ENCODE data around the gene ZNF805. TPM values are rescaled to one million over a fixed set of nuclear protein-coding genes. Genes with fewer than 3 reads are reported as not detected.

The ZNF805 gene
- total RNA-seq, 1 experiment from 2014 or later, result 9.2 TPM

DNA sequence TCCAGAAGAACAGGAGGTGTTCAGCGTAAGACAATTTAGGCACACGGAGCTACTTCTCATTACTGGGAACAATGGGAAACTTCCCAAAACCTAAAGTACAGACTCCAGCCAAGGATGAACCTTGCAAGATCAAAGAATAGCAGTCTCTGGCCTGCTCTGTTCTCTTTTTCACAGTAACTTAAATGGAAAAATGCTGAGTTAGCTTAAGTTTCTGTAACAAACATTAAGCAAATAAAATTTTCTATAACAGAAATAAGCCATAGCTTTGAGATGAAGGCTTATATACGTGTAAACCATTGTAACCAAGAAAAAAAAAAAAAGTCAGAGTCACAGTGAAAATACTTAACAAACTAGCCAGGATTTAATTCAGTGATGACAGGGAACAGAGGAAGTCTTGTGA, 21.6 kb downstream of the ZNF805 start:
- no peaks in the 10 kb centered on the region for H4K20me1 ChIP-seq (ENCODE audit: insufficient read depth)
- 0 out of 2 replicates have a peak, but pooled peaks cover 5% of the 10 kb centered on the region for H3K79me2 ChIP-seq (ENCODE audit: insufficient read depth, low read length)
- H3K9ac ChIP-seq (ENCODE audit: low read length), result no peak overlapping the region
- no peaks in the 10 kb centered on the region for H3K9me2 ChIP-seq (ENCODE audit: insufficient read depth)
- POLR2A ChIA-PET, result interaction anchor here (1.6 kb wide), 1 partner anchor 14 kb away, joined by 4 read pairs; no protein-coding TSS in a partner anchor
- RAD21 ChIA-PET (ENCODE audit: low non-redundant PET in 1 of 2, low total read pairs in 2 of 2, uncharacterized antibody in 2 of 2, unreplicated experiment in 2 of 2), result no interaction called here
- no peak overlapping the region for H3K4me2 ChIP-seq (ENCODE audit: low read length)
- H3K4me3 ChIP-seq (replicated peaks in 1 of 2; ENCODE audit: low read depth in 1 of 2, low read length in 2 of 2), result no peak overlapping the region
- ATAC-seq (no peak), DNase-seq (ENCODE audit: low read depth, low spot score) (no peak)
- no peak overlapping the region for H3K27ac ChIP-seq (ENCODE audit: low read depth, low read length)
- H2AFZ ChIP-seq (ENCODE audit: low read depth, low read length, poor library complexity, severe bottlenecking), result no peak overlapping the region
- no peaks in the 10 kb centered on the region for H3K36me3 ChIP-seq (ENCODE audit: control insufficient read depth in 1 of 2, insufficient read depth in 2 of 2, low read length in 2 of 2)
- H3K27me3 ChIP-seq (ENCODE audit: insufficient read depth, low read length), result no peaks in the 10 kb centered on the region
- no peaks in the 10 kb centered on the region for H3K9me3 ChIP-seq (ENCODE audit: control insufficient read depth in 1 of 2, insufficient read depth in 1 of 2, low read depth in 1 of 2, low read length in 2 of 2)
- TF ChIP-seq FOSL1 (IDR thresholded peaks at IDR 0.05; ENCODE audit: low read depth), result no peak
- TF ChIP-seq REST (IDR thresholded peaks at IDR 0.05; ENCODE audit: low read depth), result no peak
- TF ChIP-seq ZFX (IDR thresholded peaks at IDR 0.05), result no peak
- no peak for TF ChIP-seq RAD21 (IDR thresholded peaks at IDR 0.05; ENCODE audit: low read depth)
- TF ChIP-seq EZH2 (IDR thresholded peaks at IDR 0.05), result no peak
- TF ChIP-seq YY1 (IDR thresholded peaks at IDR 0.05; ENCODE audit: extremely low read depth, insufficient replicate concordance, low read depth, low read length), result no peak
- TF ChIP-seq EZH2phosphoT487 (IDR thresholded peaks at IDR 0.05; ENCODE audit: borderline replicate concordance), result no peak
- TF ChIP-seq POLR2A (IDR thresholded peaks at IDR 0.05; ENCODE audit: borderline replicate concordance, extremely low read depth, insufficient read depth, insufficient read length), result no peak
- no peak for TF ChIP-seq POLR2AphosphoS5 (IDR thresholded peaks at IDR 0.05; ENCODE audit: low read depth, low read length)
- TF ChIP-seq ZNF274 (IDR thresholded peaks at IDR 0.05; ENCODE audit: low read depth, low read length), result no peak
- TF ChIP-seq, protein P1, sequence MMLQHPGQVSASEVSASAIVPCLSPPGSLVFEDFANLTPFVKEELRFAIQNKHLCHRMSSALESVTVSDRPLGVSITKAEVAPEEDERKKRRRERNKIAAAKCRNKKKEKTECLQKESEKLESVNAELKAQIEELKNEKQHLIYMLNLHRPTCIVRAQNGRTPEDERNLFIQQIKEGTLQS (IDR thresholded peaks at IDR 0.05), result no peak
- BruUV-seq (replicated peaks), result no TSS peak
- H3K4me1 ChIP-seq (ENCODE audit: control insufficient read depth in 1 of 2, insufficient read depth in 2 of 2, low read length in 2 of 2), result no peaks in the 10 kb centered on the region
- intact Hi-C loops (cut with micrococcal nuclease), result no loop called here
- CTCF ChIA-PET, result no interaction called here

Data from HCT116 (cell line).